HepG2 (cell line): ENCODE measurements around the gene LGALS1. TPM values are rescaled to one million over a fixed set of nuclear protein-coding genes. Genes with fewer than 3 reads are reported as not detected.
A peak's percentile ranks its signal among the peaks of the same experiment; 100 is the strongest.

Experiments used
- FOSL1 ChIP-seq: sonication (generic); formaldehyde crosslinking; IDR thresholded peaks from 2 replicates; pipeline ENCODE4 v1.9.0; 2021; ENCODE audit warnings: missing genetic modification reagents, borderline replicate concordance
- GLMP ChIP-seq: sonication (generic); formaldehyde crosslinking; IDR thresholded peaks from 2 replicates; pipeline ENCODE4 v1.9.0; 2021; ENCODE audit warnings: missing genetic modification reagents, mild to moderate bottlenecking, borderline replicate concordance
- MNT ChIP-seq: fragments of 450-650 bp; IDR thresholded peaks from 2 replicates; pipeline ENCODE4 v1.6.1; 2016
- NFE2L2 ChIP-seq: fragments of 150-350 bp; IDR thresholded peaks from 2 replicates; pipeline ENCODE4 v1.6.1; 2014; ENCODE audit warnings: low read length
- RBFOX2 ChIP-seq: fragments of 200-400 bp; formaldehyde crosslinking; IDR thresholded peaks from 2 replicates; pipeline ENCODE4 v1.6.1; 2017; ENCODE audit warnings: low read depth, mild to moderate bottlenecking, low read length
- ZFP36L1 ChIP-seq: sonication (generic); formaldehyde crosslinking; IDR thresholded peaks from 2 replicates; pipeline ENCODE4 v1.8.0; 2022; ENCODE audit warnings: mild to moderate bottlenecking, missing genetic modification reagents, moderate library complexity
- ZMAT3 ChIP-seq: sonication (generic); formaldehyde crosslinking; conservative IDR thresholded peaks from 2 replicates; pipeline ENCODE4 v1.7.0; 2021; ENCODE audit warnings: missing genetic modification reagents
- ZNF232 ChIP-seq: sonication (generic); formaldehyde crosslinking; IDR thresholded peaks from 2 replicates; pipeline ENCODE4 v1.4.0; 2020; ENCODE audit warnings: missing genetic modification reagents, borderline replicate concordance
- ZNF382 ChIP-seq: sonication (generic); formaldehyde crosslinking; IDR thresholded peaks from 2 replicates; pipeline ENCODE4 v1.5.0; 2020; ENCODE audit warnings: missing genetic modification reagents, mild to moderate bottlenecking, borderline replicate concordance
- ZNF546 ChIP-seq: sonication (generic); formaldehyde crosslinking; conservative IDR thresholded peaks from 2 replicates; pipeline ENCODE4 v1.8.1; 2023; ENCODE audit warnings: mild to moderate bottlenecking, missing genetic modification reagents
- ZNF564 ChIP-seq: sonication (generic); formaldehyde crosslinking; IDR thresholded peaks from 2 replicates; pipeline ENCODE4 v1.8.1; 2023; ENCODE audit warnings: mild to moderate bottlenecking, missing genetic modification reagents
- ZNF609 ChIP-seq: sonication (generic); formaldehyde crosslinking; IDR thresholded peaks from 2 replicates; pipeline ENCODE4 v1.4.0; 2020; ENCODE audit warnings: mild to moderate bottlenecking, missing genetic modification reagents, borderline replicate concordance
- ZNF644 ChIP-seq: IDR thresholded peaks from 2 replicates; pipeline ENCODE4 v1.6.1; 2016; ENCODE audit warnings: low read depth
- ZNF646 ChIP-seq: sonication (generic); formaldehyde crosslinking; IDR thresholded peaks from 2 replicates; pipeline ENCODE4 v1.9.0; 2021; ENCODE audit warnings: mild to moderate bottlenecking, missing genetic modification reagents
- polyA plus RNA-seq, 8 experiments: library from polyadenylated mRNA; depleted of rRNA in 3 of 8; stranded (reverse) in 7 of 8; unstranded in 1 of 8; fragments of >200 nt; fragmentation: Illumina TruSeq in 4 of 8; extraction: Trizol in 4 of 8; gene quantifications; 2 replicates each; pipeline versions ENCODE4 v1.2.1 to v1.2.3, GENCODE V29; 2011 to 2016; ENCODE audit warnings: low read depth in 4 of 8, missing spikeins in 1 of 8, mixed read lengths in 1 of 8; ENCODE audit not compliant: insufficient read depth in 1 of 8
- total RNA-seq, 5 experiments: library from RNA; depleted of rRNA; stranded (reverse); fragments of >200 nt; fragmentation: Illumina TruSeq; extraction: Trizol; gene quantifications; 2 replicates each; pipeline ENCODE4 v1.2.3, GENCODE V29; 2016; ENCODE audit warnings: low read depth in 1 of 5

The LGALS1 gene
- total and polyA plus RNA-seq, 2 of the 13 experiments (the other 11 are each of a cell fraction or from before 2014, with no cell fraction given), result 103 to 858 TPM

- TF ChIP-seq ZNF382 (no peak), MNT (peak; percentile 64; the same call in 1 of the 2 replicates), FOSL1 (CRISPR knock-in tag) (no peak), NFE2L2 (no peak), ZNF232 (CRISPR knock-in tag) (no peak), GLMP (CRISPR knock-in tag) (no peak), ZMAT3 (CRISPR knock-in tag) (0 out of 2 replicates have a peak, but pooled peaks have one; percentile 39), ZNF646 (CRISPR knock-in tag) (peak; percentile 91), ZFP36L1 (CRISPR knock-in tag) (0 out of 2 replicates have a peak, but pooled peaks have one; percentile 56), ZNF546 (CRISPR knock-in tag) (no peak), RBFOX2 (0 out of 2 replicates have a peak, but pooled peaks have one; percentile 15), ZNF564 (CRISPR knock-in tag) (no peak), ZNF609 (CRISPR knock-in tag) (peak; percentile 41; the same call in 1 of the 2 replicates), ZNF644 (CRISPR knock-in tag) (peak; percentile 55; the same call in 1 of the 2 replicates)
Observed at GRCh38 chr22:37661160-37661924, 14.1 kb upstream of the LGALS1 start (continued).
